Body of pancreas (tissue), 4 donors: ENCODE results near the gene SYNPO.
A peak's percentile ranks its signal among the peaks of the same experiment; 100 is the strongest.

Experiments used
- CTCF ChIP-seq, 7 experiments: fragments of 450-650 bp in 4 of 7; fragments of 200-600 bp in 3 of 7; sonication (generic) in 3 of 7; IDR thresholded peaks; one replicate each; pipeline ENCODE4 v1.5.1; 2016 to 2019; ENCODE audit warnings: antibody characterized with exemption in 7 of 7
- POLR2A ChIP-seq, 3 donors: fragments of 450-650 bp; IDR thresholded peaks; one replicate each; pipeline ENCODE4 v1.6.1; 2016; ENCODE audit warnings: antibody characterized with exemption in 3 of 3, mild to moderate bottlenecking in 2 of 3

- TF ChIP-seq CTCF (IDR thresholded peaks at IDR 0.05) (peak in 6 of 7 experiments; percentile 41 to 62 (median 54)), POLR2A (IDR thresholded peaks at IDR 0.05) (peak; percentile 80 to 94 (median 93))
Measured at GRCh38 chr5:150700594-150701377, 60.3 kb downstream of the SYNPO start, which contains the start of gene RBM22.
